Uterus (tissue), 2 donors: ENCODE measurements around the gene LPAR1.

ENCODE experiments used
- CTCF ChIP-seq, 4 experiments: fragments of 200-600 bp in 2 of 4; fragments of 450-650 bp in 2 of 4; sonication (generic) in 2 of 4; IDR thresholded peaks; one replicate each; pipeline ENCODE4 v1.5.1; 2016 to 2019; ENCODE audit warnings: antibody characterized with exemption in 4 of 4, mild to moderate bottlenecking in 2 of 4, moderate library complexity in 1 of 4
- POLR2A ChIP-seq, 2 donors: fragments of 450-650 bp; IDR thresholded peaks; one replicate each; pipeline ENCODE4 v1.6.1; 2016; ENCODE audit warnings: antibody characterized with exemption in 2 of 2, mild to moderate bottlenecking in 1 of 2, moderate library complexity in 1 of 2

GRCh38 chr9:110954822-110955291 is 83.4 kb downstream of the LPAR1 start:
- TF ChIP-seq CTCF (IDR thresholded peaks at IDR 0.05), result no peak
- TF ChIP-seq POLR2A (IDR thresholded peaks at IDR 0.05), result no peak
